IPS DF 4.7 (cell line): ENCODE data around the gene USH2A.

ENCODE experiments used
- DNase-seq: peaks from one replicate; pipeline ENCODE4 v3.0.0-alpha.2; 2013; ENCODE audit warnings: low spot score; ENCODE audit errors: extremely low read depth

Gene USH2A

DNA sequence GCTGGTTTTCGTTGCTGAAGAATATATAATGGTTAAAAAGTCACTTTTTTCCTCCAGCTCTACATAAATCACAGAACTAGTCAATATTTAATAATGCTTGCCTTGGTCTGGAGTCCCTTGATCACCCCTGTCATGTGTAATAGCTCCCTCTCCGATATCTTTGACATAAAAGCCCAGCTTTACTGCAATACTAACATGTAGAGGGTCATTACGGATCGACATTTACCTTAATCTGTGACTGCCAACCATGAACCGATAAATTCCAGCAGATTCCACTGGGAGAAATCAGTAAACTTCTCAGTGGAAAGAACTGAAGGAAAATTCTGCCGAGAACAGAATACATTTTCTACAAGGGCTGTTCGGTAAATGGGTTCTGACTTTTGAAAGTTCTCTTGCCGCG, 459.6 kb downstream of the USH2A start:
- DNase-seq = no peak

- DNase-seq = no peak
These were observed 460.2 kb downstream of the USH2A start for GRCh38 chr1:215963040-215963439.

DNA sequence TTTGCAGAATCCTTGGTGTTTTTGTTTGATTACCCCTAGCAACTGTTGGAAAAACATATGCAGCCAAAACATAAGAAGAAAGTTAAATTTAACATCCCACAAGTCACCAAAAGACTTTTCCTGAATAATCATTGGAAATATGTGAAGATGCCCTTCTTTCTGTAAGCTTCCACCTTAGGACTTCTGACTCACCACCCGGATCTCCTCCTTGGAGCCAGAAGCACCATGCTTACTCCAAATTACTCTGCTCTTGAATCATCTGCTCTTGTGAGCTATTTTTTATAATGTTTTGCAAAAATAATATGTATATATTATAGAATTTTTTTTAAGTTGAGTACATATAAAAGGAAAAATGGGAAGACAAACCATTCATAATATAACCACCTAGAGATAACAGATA, 464.4 kb downstream of the USH2A start:
- no peak for DNase-seq

GRCh38 chr1:215957663-215958062, 465.6 kb downstream of the USH2A start:
- DNase-seq = no peak

DNA sequence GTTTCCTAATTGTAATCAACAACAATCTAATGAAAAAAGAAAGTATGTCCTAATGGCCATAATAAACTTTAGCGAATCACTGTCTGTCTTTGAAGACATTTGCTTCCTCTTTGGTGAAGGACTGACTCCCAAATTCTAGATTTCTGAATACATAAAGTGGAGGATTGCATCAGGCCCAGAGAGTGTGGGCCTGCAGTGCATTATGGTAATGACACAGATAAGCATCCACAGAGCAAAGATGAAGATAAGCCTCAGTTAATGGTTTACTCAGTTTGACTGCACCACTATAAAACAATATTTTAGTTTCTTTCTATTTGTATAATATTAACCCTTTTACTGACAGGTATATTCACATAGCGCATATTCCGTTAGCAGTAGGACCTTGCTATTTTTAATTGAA, 490.7 kb downstream of the USH2A start:
- DNase-seq = no peak

GRCh38 chr1:215926670-215927069, 496.6 kb downstream of the USH2A start:
- DNase-seq = no peak

- DNase-seq = no peak
These were observed 500.0 kb downstream of the USH2A start for GRCh38 chr1:215923129-215923824.

DNA sequence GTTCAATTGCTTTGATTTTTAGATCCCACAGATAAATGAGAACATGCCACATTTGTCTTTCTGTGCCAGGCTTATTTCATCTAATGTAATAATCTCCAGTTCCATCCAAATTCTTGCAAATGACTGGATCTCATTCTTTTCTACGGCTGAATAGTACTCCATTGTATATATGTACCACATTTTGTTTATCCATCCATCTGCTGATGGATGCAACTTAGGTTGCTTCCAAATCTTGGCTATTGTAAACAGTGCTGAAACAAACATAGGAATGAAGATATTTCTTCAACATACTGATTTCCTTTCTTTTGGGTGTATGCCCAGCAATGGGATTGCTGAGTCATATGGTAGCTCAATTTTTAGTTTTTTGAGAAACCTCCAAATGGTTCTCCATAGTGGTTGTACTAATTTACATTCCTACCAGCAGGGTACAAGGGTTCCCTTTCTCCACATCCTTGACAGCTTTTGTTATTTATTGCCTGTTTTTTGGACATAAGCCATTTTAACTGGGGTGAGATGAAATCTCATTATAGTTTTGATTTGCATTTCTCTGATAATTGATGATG, 511.8 kb downstream of the USH2A start:
- no peak for DNase-seq

DNA sequence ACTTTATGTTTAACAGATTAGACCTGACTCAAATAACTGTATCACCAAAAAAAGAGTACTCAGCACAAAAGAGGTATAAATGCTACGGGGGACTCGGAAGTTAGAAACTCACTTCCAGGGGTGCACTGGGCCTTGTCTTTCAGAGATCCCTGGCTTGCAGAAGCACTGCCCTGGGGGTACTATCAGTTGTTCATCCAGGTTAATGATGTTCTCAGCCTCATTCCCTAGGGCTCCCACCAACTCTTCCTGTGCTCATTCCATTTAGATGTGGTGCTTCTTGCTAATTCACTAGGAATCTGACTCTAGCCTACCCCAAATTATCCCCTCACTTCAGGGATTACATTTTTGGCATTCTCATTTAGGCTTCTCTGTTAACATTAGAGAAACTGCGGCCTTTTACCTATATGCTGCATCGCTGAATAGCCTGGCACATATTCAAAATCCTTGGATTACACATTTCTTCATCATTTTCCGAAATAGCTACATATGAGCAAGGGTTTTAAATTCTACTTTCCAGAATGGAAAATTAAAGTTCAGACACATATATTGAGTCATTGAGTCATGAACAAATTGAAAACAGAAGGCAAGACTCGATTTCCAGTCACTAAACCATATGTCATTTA, 517.6 kb downstream of the USH2A start:
- no peak for DNase-seq

DNA sequence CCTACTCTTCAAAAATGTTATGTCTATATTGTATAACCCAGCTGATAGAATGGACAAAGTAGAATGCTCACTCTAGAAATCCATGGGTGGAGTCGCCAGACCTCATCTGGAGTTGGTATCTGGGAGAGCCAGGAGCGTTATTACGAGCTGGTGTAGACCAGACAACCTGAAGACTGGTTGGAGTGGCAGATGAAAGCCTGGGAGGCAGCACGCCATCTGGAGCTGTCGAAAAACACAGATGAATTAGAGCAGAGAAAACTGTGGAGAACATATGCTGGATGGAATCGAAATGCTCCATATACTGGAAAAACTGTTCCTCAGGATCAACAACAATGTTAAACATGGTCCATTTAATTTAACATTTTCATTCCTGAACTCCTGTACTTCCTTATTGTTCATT, 522.6 kb downstream of the USH2A start:
- no peak for DNase-seq

GRCh38 chr1:215899901-215900300, 523.3 kb downstream of the USH2A start:
- DNase-seq = no peak

GRCh38 chr1:215895893-215896292, 527.4 kb downstream of the USH2A start:
- DNase-seq = no peak

DNA sequence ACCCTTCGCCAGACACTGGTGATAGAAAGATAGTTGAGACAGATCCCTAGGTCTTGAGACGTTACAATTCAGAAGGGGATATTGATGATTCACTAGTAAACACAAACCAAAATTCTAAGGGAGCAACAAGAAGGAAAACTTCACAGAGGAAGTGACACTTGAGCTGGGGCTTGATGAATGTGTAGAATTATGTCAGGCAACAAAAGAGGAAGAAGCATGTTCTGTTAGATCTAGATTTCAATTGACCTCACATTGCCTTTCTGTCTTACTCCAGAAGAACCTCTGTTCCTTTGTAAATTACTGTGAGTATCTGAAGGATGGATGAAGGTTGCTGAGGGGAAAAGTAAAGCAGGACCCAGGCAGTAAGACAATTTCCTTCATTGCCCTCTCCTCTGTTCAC, 528.0 kb downstream of the USH2A start:
- DNase-seq = no peak

DNA sequence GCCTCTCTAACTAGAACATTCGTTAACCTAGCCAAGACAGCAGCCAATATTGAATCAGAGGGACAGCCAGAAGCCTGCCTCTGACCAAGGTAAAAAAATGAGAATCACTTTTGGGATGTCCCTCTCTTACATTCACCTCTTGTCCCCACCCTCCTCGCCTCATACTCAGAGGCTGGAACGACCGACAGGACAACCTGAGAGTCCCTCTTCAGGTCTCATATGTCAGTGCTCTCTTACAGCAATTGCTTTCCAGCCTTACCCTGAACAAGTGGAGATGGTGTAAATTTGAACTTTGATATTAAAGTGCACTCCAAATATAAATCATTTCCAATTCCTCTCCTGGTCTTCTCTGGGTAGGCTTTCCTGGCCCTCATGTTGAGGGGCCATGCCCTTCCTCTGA, 528.6 kb downstream of the USH2A start:
- no peak for DNase-seq

DNA sequence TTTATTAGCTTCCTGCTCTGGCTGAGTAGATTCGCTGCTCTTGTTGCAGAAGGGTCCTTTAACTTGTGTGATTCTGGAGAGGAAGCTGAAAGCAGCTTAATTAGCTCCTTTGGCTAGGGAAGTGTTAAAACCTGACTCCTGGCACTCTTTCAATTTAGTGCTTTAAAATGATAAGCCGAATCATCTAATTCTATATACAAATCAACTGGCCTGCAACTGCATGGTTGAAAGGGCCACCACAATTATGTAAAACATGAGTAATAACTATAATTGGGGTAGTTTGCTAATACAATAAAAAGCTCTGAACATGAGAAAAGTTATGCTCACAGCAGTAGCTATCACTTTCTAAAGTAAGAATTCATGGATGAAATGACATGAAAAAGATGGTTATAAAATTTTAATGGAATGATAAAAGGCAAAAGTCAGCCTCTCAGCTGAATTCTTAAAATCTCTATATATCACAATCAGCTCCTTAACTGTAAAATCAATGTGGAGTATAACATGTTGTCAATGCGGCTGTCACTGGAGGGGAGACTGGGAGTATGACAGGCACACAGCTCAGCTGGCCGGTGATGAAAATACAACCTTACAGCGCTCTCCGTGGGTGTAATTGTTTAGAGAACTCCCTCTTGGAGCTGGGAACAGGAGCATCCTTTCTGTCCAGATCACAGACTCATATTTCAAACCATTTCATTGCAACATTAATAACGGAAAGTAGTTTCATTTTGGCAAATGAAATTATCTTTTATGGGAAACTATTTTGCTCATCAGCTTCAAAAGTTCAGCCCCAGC, 531.8 kb downstream of the USH2A start:
- no peak for DNase-seq

GRCh38 chr1:215890438-215890837, 532.8 kb downstream of the USH2A start:
- no peak for DNase-seq

GRCh38 chr1:215889871-215890270, 533.4 kb downstream of the USH2A start:
- no peak for DNase-seq

- DNase-seq = no peak
These were observed 535.1 kb downstream of the USH2A start for GRCh38 chr1:215888159-215888558.

DNA sequence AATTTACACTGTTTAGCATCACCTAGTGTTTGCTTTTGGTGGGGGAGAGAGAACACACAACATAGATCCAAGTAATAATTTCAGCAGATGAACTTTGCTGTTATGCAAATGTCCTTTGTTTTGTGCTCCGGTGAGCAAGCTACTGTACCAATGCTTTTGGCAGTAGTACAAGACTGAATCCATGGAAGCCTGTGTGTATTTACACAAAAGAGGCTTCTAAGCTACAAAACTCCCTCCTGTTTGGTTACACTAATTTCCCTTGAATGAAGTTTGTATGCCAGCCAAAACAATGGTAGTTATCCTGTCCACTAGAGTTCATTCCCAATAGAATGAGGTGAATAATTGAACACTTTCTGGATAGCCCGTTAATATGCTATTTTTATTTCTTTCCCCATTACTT, 535.6 kb downstream of the USH2A start:
- DNase-seq = no peak

DNA sequence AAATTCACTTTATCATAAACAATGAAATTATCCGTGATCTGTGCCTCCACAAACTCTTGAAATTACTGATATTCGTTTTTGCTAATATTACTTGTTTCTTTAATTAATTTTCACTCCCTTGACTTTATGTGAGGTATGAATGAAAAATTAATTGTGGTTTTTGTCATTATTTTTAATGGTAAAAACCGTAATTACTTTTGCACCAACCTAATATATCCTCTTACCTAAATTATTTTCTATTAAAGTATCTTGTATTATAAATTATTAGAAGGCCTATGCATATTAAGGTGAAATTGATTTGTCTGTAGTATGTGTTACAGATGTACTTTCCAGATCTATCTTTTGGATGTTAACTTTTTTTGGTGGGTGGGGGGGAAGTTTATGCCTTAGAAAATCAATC, 540.2 kb downstream of the USH2A start:
- no peak for DNase-seq

DNA sequence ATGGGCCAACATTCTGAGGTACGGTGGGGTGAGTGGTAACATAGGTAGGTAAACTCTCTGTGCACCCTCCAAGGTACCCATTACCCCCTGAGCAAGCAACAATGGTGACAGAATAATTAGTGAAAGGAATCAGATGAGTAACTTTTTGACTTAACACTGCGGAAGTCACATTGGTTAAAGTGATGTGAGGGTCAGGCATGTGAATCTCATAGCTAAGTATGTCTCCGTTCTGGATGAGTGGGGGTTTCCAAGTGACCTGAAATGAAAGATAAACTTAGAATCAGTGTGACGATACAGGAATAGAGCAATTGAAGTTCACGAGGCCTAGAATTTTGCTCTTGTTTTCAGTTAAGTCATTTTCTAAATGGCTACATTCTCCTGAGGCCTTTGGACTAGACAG, 544.4 kb downstream of the USH2A start:
- DNase-seq = no peak

DNA sequence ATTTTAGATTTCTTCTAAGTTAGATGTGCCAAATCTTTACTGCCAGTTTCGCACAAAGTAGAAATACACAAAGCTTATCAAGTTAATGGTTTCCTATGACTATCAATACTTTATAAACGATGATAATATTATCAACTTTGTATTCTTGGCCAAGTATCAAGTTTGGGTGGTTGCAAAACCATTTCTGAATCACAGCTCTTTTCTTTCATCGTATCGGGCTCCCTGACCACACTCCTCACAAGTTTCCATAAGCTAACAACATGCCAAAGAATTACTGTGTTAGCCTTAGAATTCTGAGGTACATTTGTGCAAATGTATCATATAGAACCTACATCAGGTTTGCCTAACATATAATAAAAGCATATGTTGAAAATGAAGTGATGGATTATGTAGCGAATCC, 545.1 kb downstream of the USH2A start:
- DNase-seq = no peak
